Glomerular visceral epithelial cell (primary cell): ENCODE measurements around the gene TGFBRAP1.
A peak's percentile ranks its signal among the peaks of the same experiment; 100 is the strongest.

Source experiments
- DNase-seq: peaks from one replicate; pipeline ENCODE4 v3.0.0-alpha.2; 2016; ENCODE audit errors: extremely low spot score

Gene TGFBRAP1

GRCh38 chr2:105329561-105330495, at the start of gene TGFBRAP1:
Gene TGFBRAP1 (minus strand): TSS chr2:105329735. CDS start chr2:105308301, 21,434 bp downstream.
- peak; percentile 62 for DNase-seq

GRCh38 chr2:105378921-105379383, 49.4 kb upstream of the TGFBRAP1 start:
- no peak for DNase-seq

- DNase-seq: no peak
Measured at GRCh38 chr2:105378276-105378840, 48.8 kb upstream of the TGFBRAP1 start.

GRCh38 chr2:105377871-105378270, 48.3 kb upstream of the TGFBRAP1 start:
- no peak for DNase-seq

GRCh38 chr2:105376789-105377240, 47.3 kb upstream of the TGFBRAP1 start:
- no peak for DNase-seq

GRCh38 chr2:105376010-105376409, 46.5 kb upstream of the TGFBRAP1 start:
- DNase-seq: no peak

- DNase-seq: no peak
Measured at GRCh38 chr2:105375001-105375561, 45.5 kb upstream of the TGFBRAP1 start.

- no peak for DNase-seq
Measured at GRCh38 chr2:105373895-105374401, 44.4 kb upstream of the TGFBRAP1 start.

GRCh38 chr2:105373344-105373781, 43.8 kb upstream of the TGFBRAP1 start:
- no peak for DNase-seq

GRCh38 chr2:105371810-105372209, 42.3 kb upstream of the TGFBRAP1 start:
- DNase-seq: no peak

GRCh38 chr2:105371156-105371555, 41.6 kb upstream of the TGFBRAP1 start:
- DNase-seq: no peak

- peak; percentile 79 for DNase-seq
Measured at GRCh38 chr2:105369777-105370690, 40.5 kb upstream of the TGFBRAP1 start.

GRCh38 chr2:105368759-105369408, 39.3 kb upstream of the TGFBRAP1 start:
- DNase-seq: no peak

GRCh38 chr2:105365206-105365605, 35.7 kb upstream of the TGFBRAP1 start:
- no peak for DNase-seq

GRCh38 chr2:105364436-105365139, 35.1 kb upstream of the TGFBRAP1 start:
- DNase-seq: no peak

GRCh38 chr2:105362862-105363591, 33.5 kb upstream of the TGFBRAP1 start:
- DNase-seq: no peak

GRCh38 chr2:105361102-105361889, 31.8 kb upstream of the TGFBRAP1 start:
- no peak for DNase-seq

- DNase-seq: no peak
Measured at GRCh38 chr2:105358593-105358992, 29.1 kb upstream of the TGFBRAP1 start.

- no peak for DNase-seq
Measured at GRCh38 chr2:105357122-105357521, 27.6 kb upstream of the TGFBRAP1 start.
